Mammary epithelial cell (primary cell): Measurements from ENCODE around the gene PSMA6.

ENCODE experiments used
- EZH2 ChIP-seq: IDR thresholded peaks from 2 replicates; pipeline ENCODE4 v1.6.1; 2012; ENCODE audit warnings: low read length, inconsistent platforms, borderline replicate concordance
- TF ChIP-seq, protein P1 (sequence below), 2 donors: IDR thresholded peaks in 1 of 2; conservative IDR thresholded peaks in 1 of 2; 2 replicates each; pipeline ENCODE4 v1.5.1; 2011 to 2012; ENCODE audit warnings: inconsistent platforms in 2 of 2, low read length in 2 of 2, mild to moderate bottlenecking in 2 of 2, control low read depth in 1 of 2, low read depth in 1 of 2; ENCODE audit not compliant: insufficient read depth in 1 of 2; ENCODE audit errors: extremely low read depth in 1 of 2

- TF ChIP-seq EZH2 = no peak
- TF ChIP-seq, protein P1, sequence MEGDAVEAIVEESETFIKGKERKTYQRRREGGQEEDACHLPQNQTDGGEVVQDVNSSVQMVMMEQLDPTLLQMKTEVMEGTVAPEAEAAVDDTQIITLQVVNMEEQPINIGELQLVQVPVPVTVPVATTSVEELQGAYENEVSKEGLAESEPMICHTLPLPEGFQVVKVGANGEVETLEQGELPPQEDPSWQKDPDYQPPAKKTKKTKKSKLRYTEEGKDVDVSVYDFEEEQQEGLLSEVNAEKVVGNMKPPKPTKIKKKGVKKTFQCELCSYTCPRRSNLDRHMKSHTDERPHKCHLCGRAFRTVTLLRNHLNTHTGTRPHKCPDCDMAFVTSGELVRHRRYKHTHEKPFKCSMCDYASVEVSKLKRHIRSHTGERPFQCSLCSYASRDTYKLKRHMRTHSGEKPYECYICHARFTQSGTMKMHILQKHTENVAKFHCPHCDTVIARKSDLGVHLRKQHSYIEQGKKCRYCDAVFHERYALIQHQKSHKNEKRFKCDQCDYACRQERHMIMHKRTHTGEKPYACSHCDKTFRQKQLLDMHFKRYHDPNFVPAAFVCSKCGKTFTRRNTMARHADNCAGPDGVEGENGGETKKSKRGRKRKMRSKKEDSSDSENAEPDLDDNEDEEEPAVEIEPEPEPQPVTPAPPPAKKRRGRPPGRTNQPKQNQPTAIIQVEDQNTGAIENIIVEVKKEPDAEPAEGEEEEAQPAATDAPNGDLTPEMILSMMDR (conservative IDR thresholded peaks at IDR 0.05 in 1 of 2, IDR thresholded peaks at IDR 0.05 in 1 of 2; ENCODE audit: extremely low read depth in 1 of 2, insufficient read depth in 1 of 2, low read depth in 1 of 2, low read length in 2 of 2) = no peak
Observed at GRCh38 chr14:35244542-35244941, 47.6 kb upstream of the PSMA6 start.
